ENCODE measurements around the gene SF3B2. TPM values are rescaled to one million over a fixed set of nuclear protein-coding genes. Genes with fewer than 3 reads are reported as not detected.

SF3B2 gene
- polyA plus RNA-seq, 2 of the 4 experiments (the other 2 are of a cell fraction) = 108 to 182 TPM

DNA sequence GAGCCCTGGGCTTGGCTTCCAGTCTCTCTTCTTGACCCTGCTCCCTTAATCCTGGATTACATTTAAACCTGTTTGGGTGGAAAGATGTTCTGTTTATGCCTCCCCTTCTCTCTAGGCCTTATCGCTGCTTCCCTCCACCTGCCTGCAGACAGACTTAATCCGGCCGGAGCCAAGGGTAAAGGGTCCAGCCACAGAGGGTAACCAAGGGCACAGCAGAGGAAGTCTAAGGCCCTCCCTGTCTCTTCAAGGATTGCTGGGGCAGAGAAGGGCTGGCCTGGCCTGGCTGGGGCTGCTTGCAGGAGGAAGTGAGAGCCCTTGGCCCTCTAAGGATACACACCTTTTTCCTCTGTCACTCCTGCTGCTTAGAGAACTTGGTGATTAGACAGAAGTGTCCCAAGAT, 5.3 kb upstream of the SF3B2 start:
- WGBS (ENCODE audit: missing lambda C conversion rate) = 96% methylated on average over 3 of the region's 3 CpGs
- ChIA-PET CTCF (interaction anchor here (1.0 to 15.8 kb wide), 9 partner anchors 9 to 335 kb away, joined by 3 to 188 read pairs (median 8); partner anchors contain the start of genes CATSPER1 and KAT5), POLR2A (no interaction called here)
- Histone ChIP-seq H3K9me3 (no peaks in the 10 kb centered on the region), H3K4me2 (no peak overlapping the region), H3K4me3 (no peak overlapping the region), H3K4me1 (peaks cover 19% of the 10 kb centered on the region), H3K27ac (no peak overlapping the region)
- FAIRE-seq = no peak
- DNase-seq (ENCODE audit: low read depth in 1 of 2, low spot score in 1 of 2) = no peak
- ATAC-seq = no peak
- TF ChIP-seq NR3C1 (IDR thresholded peaks at IDR 0.05) = no peak
- TF ChIP-seq BHLHE40 (IDR thresholded peaks at IDR 0.05; ENCODE audit: low read depth, low read length) = no peak
- TF ChIP-seq RAD21 (conservative IDR thresholded peaks at IDR 0.05 in 1 of 2, IDR thresholded peaks at IDR 0.05 in 1 of 2) = no peak
- TF ChIP-seq RCOR1 (IDR thresholded peaks at IDR 0.05; ENCODE audit: low read depth, low read length) = no peak
- TF ChIP-seq FOSB (CRISPR knock-in tag; IDR thresholded peaks at IDR 0.05) = no peak
- no peak for TF ChIP-seq JUN (IDR thresholded peaks at IDR 0.05)
- TF ChIP-seq, protein P1, sequence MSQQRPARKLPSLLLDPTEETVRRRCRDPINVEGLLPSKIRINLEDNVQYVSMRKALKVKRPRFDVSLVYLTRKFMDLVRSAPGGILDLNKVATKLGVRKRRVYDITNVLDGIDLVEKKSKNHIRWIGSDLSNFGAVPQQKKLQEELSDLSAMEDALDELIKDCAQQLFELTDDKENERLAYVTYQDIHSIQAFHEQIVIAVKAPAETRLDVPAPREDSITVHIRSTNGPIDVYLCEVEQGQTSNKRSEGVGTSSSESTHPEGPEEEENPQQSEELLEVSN (IDR thresholded peaks at IDR 0.05; ENCODE audit: borderline replicate concordance, low read depth) = no peak
- no peak for TF ChIP-seq HOXB13 (CRISPR knock-in tag; IDR thresholded peaks at IDR 0.05; ENCODE audit: low read depth)
- TF ChIP-seq ZSCAN20 (CRISPR knock-in tag; IDR thresholded peaks at IDR 0.05) = no peak

GRCh38 chr11:66047541-66048365, 4.4 kb upstream of the SF3B2 start:
- Histone ChIP-seq H3K4me1 (peaks cover 19% of the 10 kb centered on the region), H3K4me3 (no peak overlapping the region), H3K4me2 (no peak overlapping the region), H3K27ac (no peak overlapping the region), H3K9me3 (no peaks in the 10 kb centered on the region)
- CTCF ChIA-PET = interaction anchor here (1.1 to 15.8 kb wide), 6 partner anchors 12 to 32 kb away, joined by 3 to 188 read pairs (median 29); partner anchors contain the start of gene CATSPER1
- POLR2A ChIA-PET = interaction anchor here (0.6 kb wide), 1 partner anchor 30 kb away, joined by 5 read pairs; no protein-coding TSS in a partner anchor
- TF ChIP-seq, protein P2, sequence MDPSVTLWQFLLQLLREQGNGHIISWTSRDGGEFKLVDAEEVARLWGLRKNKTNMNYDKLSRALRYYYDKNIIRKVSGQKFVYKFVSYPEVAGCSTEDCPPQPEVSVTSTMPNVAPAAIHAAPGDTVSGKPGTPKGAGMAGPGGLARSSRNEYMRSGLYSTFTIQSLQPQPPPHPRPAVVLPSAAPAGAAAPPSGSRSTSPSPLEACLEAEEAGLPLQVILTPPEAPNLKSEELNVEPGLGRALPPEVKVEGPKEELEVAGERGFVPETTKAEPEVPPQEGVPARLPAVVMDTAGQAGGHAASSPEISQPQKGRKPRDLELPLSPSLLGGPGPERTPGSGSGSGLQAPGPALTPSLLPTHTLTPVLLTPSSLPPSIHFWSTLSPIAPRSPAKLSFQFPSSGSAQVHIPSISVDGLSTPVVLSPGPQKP (IDR thresholded peaks at IDR 0.05; ENCODE audit: low read depth, low read length) = no peak
- TF ChIP-seq NPAS2 (CRISPR knock-in tag; IDR thresholded peaks at IDR 0.05; ENCODE audit: borderline replicate concordance) (no peak), HMGXB4 (CRISPR knock-in tag; IDR thresholded peaks at IDR 0.05; ENCODE audit: borderline replicate concordance) (no peak), JUN (IDR thresholded peaks at IDR 0.05) (no peak), RFX5 (IDR thresholded peaks at IDR 0.05) (no peak), NFE2L2 (conservative IDR thresholded peaks at IDR 0.05; ENCODE audit: low read length) (no peak), RARB (CRISPR knock-in tag; IDR thresholded peaks at IDR 0.05) (no peak), CHD4 (IDR thresholded peaks at IDR 0.05; ENCODE audit: borderline replicate concordance) (no peak), CBX2 (IDR thresholded peaks at IDR 0.05; ENCODE audit: borderline replicate concordance, low read depth) (no peak), NR3C1 (IDR thresholded peaks at IDR 0.05) (no peak), MYC (IDR thresholded peaks at IDR 0.05; ENCODE audit: borderline replicate concordance, low read length) (no peak), FOSB (CRISPR knock-in tag; IDR thresholded peaks at IDR 0.05) (no peak), ZFP36 (IDR thresholded peaks at IDR 0.05; ENCODE audit: borderline replicate concordance, partially characterized antibody) (no peak), EHF (CRISPR knock-in tag; IDR thresholded peaks at IDR 0.05) (no peak), HOXB13 (CRISPR knock-in tag; IDR thresholded peaks at IDR 0.05; ENCODE audit: low read depth) (no peak), HOXB5 (CRISPR knock-in tag; IDR thresholded peaks at IDR 0.05) (no peak)
- TF ChIP-seq, protein P3, sequence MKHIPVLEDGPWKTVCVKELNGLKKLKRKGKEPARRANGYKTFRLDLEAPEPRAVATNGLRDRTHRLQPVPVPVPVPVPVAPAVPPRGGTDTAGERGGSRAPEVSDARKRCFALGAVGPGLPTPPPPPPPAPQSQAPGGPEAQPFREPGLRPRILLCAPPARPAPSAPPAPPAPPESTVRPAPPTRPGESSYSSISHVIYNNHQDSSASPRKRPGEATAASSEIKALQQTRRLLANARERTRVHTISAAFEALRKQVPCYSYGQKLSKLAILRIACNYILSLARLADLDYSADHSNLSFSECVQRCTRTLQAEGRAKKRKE (CRISPR knock-in tag; IDR thresholded peaks at IDR 0.05; ENCODE audit: low read depth) = no peak
- DNase-seq (ENCODE audit: low read depth in 1 of 2, low spot score in 1 of 2) = no peak
- no peak for ATAC-seq
- 65% methylated on average over 11 of the region's 11 CpGs for WGBS (ENCODE audit: missing lambda C conversion rate)
- FAIRE-seq = no peak

Measured in A549 (cell line).